OCI-LY7 (cell line): ENCODE data around the gene ZFR2. TPM values are rescaled to one million over a fixed set of nuclear protein-coding genes. Genes with fewer than 3 reads are reported as not detected.

ENCODE experiments used
- BruUV-seq: library from RNA; stranded (reverse); fragments of 400-500 nt; replicated peaks from 2 replicates; lab custom pipeline; 2021; lab: Mats Ljungman, UMichigan
- CTCF ChIA-PET: fragments of 300-600 bp; sonication (Branson Sonifier 250); formaldehyde crosslinking; loops from one replicate; lab custom pipeline; 2022; ENCODE audit warnings: antibody characterized with exemption; ENCODE audit not compliant: unreplicated experiment; lab: Charles Lee
- POLR2A ChIA-PET: fragments of 300-600 bp; sonication (Branson Sonifier 250); formaldehyde crosslinking; loops from one replicate; lab custom pipeline; 2022; ENCODE audit warnings: antibody characterized with exemption; lab: Charles Lee
- DNase-seq: peaks from one replicate; pipeline ENCODE4 v3.0.0-alpha.2; 2015; ENCODE audit warnings: low spot score
- H2AFZ ChIP-seq: fragments of 200-600 bp; sonication (generic), shearing (Covaris generic); 2 replicates; pipeline ENCODE4 v1.6.1; 2014; ENCODE audit warnings: mild to moderate bottlenecking, antibody characterized with exemption, low read length, moderate library complexity
- H3K27ac ChIP-seq: fragments of 200-600 bp; sonication (generic); 2 replicates; pipeline ENCODE4 v1.5.1; 2014; ENCODE audit warnings: mixed run types, low read depth, mild to moderate bottlenecking, moderate library complexity, low read length, inconsistent platforms; ENCODE audit not compliant: poor library complexity, severe bottlenecking
- H3K36me3 ChIP-seq: fragments of 200-600 bp; sonication (generic); 2 replicates; pipeline ENCODE4 v1.6.1; 2014; ENCODE audit warnings: mild to moderate bottlenecking, antibody characterized with exemption, low read length, moderate library complexity, mixed read lengths; ENCODE audit not compliant: insufficient read depth
- H3K4me1 ChIP-seq: fragments of 200-600 bp; sonication (generic); 2 replicates; pipeline ENCODE4 v1.5.1; 2014; ENCODE audit warnings: mild to moderate bottlenecking, low read length; ENCODE audit not compliant: insufficient read depth, poor library complexity, severe bottlenecking
- H3K4me2 ChIP-seq: fragments of 200-600 bp; sonication (generic); 2 replicates; pipeline ENCODE4 v1.6.1; 2014; ENCODE audit warnings: mild to moderate bottlenecking, low read length
- H3K4me3 ChIP-seq: fragments of 200-600 bp; sonication (generic); 2 replicates; pipeline ENCODE4 v1.5.1; 2014; ENCODE audit warnings: mild to moderate bottlenecking, low read depth, low read length; ENCODE audit not compliant: poor library complexity, severe bottlenecking
- H3K79me2 ChIP-seq: fragments of 200-600 bp; sonication (generic); 2 replicates; pipeline ENCODE4 v1.6.1; 2016; ENCODE audit warnings: low read depth, mild to moderate bottlenecking, low read length, moderate library complexity, mixed read lengths; ENCODE audit not compliant: insufficient read depth
- H3K9me2 ChIP-seq: fragments of 200-600 bp; sonication (generic); 2 replicates; pipeline ENCODE4 v1.6.1; 2016; ENCODE audit warnings: mild to moderate bottlenecking, low read length, mixed read lengths; ENCODE audit not compliant: insufficient read depth
- H3K9me3 ChIP-seq: fragments of 200-600 bp; sonication (generic); 2 replicates; pipeline ENCODE4 v1.6.1; 2014; ENCODE audit warnings: mild to moderate bottlenecking, mixed run types, low read length, mixed read lengths
- H4K20me1 ChIP-seq: fragments of 200-600 bp; sonication (generic); 2 replicates; pipeline ENCODE4 v1.6.1; 2014; ENCODE audit warnings: mild to moderate bottlenecking, antibody characterized with exemption, low read length, moderate library complexity, mixed read lengths; ENCODE audit not compliant: insufficient read depth
- EZH2phosphoT487 ChIP-seq: fragments of 200-600 bp; sonication (generic); IDR thresholded peaks from 2 replicates; pipeline ENCODE4 v1.6.1; 2018; ENCODE audit warnings: low read depth, borderline replicate concordance, mild to moderate bottlenecking, mixed run types, antibody characterized with exemption, low read length, moderate library complexity, mixed read lengths
- intact Hi-C: fragments of 100-400 bp; cut with micrococcal nuclease; formaldehyde crosslinking; loops from one replicate; pipeline ENCODE4 v1.10.0; 2022; ENCODE audit not compliant: unreplicated experiment
- total RNA-seq, 2 experiments: library from RNA; depleted of rRNA in 1 of 2; stranded (reverse); fragments of >200 nt in 1 of 2; shearing (Covaris generic) in 1 of 2; gene quantifications; 2 replicates each; pipeline ENCODE4 v1.2.3, GENCODE V29; 2014 to 2022
- TF ChIP-seq, protein P1 (sequence below): fragments of 200-600 bp; sonication (generic); conservative IDR thresholded peaks from 2 replicates; pipeline ENCODE4 v1.5.1; 2014; ENCODE audit warnings: mild to moderate bottlenecking, antibody characterized with exemption, low read length, moderate library complexity, mixed read lengths

Gene ZFR2
- total RNA-seq, 2 experiments from 2014 or later, result not detected

DNA sequence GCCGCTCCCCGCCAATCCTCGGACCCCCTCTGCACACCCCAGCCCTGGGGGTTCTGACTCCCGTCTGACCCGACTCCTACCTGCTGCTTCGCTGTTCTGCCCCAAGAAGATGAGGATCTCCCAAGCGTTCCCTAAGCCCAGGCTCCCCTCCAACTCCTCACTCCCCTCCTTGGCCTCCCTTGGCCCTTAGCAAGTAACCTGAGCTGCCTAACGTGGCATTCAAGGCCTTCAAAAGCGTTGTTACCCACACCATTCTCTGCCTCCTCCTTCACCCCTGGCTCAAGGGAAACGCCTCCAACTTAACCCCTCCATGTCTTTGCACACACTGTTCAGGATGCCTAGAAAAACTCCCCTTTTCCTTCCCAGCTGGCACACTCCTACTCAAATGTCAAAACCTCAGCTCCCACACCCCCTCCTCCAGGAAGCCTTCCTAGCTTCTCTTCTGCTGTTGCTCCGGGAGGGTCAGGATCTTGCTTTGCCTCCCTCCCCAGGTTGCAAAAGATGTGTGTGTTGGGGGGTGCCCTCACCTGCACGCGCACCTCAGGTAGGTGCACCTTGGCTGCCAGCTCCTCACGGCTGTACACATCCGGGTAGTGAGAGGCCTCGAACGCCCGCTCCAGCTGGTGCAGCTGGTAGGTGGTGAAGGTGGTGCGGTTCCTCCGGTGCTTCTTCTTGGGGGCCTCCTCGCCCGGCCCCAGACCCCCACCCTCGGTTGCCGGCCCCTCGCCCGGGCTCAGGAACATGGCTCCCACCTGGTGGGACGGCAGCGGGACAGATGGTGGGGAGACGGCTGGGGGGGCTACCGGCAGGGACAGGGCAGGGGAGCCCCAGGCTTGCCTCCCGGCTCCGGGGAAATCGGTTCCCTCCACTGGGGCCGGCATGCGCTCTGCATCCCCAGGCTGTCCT lies 97.6 kb downstream of the ZFR2 start:
- Histone ChIP-seq H2AFZ (no peak overlapping the region), H3K9me3 (no peaks in the 10 kb centered on the region), H3K4me2 (no peak overlapping the region), H3K36me3 (peaks cover 15% of the 10 kb centered on the region), H3K79me2 (no peaks in the 10 kb centered on the region), H3K4me3 (no peak overlapping the region), H4K20me1 (no peaks in the 10 kb centered on the region), H3K4me1 (no peaks in the 10 kb centered on the region), H3K27ac (no peak overlapping the region), H3K9me2 (no peaks in the 10 kb centered on the region)
- CTCF ChIA-PET, result no interaction called here
- BruUV-seq, result no TSS peak
- TF ChIP-seq, protein P1, sequence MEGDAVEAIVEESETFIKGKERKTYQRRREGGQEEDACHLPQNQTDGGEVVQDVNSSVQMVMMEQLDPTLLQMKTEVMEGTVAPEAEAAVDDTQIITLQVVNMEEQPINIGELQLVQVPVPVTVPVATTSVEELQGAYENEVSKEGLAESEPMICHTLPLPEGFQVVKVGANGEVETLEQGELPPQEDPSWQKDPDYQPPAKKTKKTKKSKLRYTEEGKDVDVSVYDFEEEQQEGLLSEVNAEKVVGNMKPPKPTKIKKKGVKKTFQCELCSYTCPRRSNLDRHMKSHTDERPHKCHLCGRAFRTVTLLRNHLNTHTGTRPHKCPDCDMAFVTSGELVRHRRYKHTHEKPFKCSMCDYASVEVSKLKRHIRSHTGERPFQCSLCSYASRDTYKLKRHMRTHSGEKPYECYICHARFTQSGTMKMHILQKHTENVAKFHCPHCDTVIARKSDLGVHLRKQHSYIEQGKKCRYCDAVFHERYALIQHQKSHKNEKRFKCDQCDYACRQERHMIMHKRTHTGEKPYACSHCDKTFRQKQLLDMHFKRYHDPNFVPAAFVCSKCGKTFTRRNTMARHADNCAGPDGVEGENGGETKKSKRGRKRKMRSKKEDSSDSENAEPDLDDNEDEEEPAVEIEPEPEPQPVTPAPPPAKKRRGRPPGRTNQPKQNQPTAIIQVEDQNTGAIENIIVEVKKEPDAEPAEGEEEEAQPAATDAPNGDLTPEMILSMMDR, result no peak
- no peak for TF ChIP-seq EZH2phosphoT487
- intact Hi-C loops, result no loop called here
- POLR2A ChIA-PET, result no interaction called here
- DNase-seq, result no peak

DNA sequence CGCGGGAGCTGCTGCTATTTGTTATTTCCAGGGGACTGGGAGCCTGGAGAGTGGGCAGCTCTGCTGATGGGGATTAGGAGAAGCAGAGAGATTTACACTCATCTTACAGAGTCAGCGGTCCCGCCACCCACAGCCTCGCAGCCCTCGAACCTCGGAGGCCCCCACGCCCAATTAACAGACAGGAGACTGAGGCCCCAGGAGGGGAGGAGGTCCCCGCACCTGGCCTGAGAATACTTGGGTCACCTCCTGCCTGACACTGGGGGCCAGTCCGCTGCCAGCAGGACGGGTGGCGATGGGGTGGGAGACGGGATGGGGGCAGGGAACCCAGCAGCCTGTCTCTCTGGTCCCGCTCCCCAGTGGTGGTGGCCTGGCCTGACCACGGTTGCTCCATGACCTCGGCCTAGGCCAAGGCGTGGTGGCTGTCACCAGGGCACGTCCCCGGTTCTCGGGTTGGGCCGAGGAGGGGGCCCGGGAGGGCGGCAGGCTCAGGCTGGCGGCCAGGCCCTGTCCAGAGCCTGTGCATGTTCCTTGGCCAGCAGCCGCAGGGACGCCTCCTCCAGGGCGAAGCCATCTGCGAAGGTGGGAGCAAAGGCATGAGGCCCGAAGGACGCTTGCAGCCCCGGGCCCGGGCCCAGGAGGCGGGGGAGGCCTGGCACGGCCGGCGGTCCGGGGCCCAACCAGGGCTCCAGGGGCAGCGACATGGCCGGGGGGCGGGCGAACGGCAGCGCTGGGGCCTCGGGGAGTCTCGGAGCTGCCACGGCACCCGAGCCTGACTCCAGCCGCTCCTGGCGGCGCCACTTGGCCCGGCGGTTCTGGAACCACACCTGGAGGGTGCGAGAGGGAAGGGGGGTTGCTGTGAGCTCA lies 98.5 kb downstream of the ZFR2 start:
- Histone ChIP-seq H3K79me2 (no peaks in the 10 kb centered on the region), H3K4me1 (no peaks in the 10 kb centered on the region), H3K4me3 (no peak overlapping the region), H3K9me3 (no peaks in the 10 kb centered on the region), H3K4me2 (no peak overlapping the region), H2AFZ (no peak overlapping the region), H3K9me2 (no peaks in the 10 kb centered on the region), H3K27ac (no peak overlapping the region), H3K36me3 (peaks cover 17% of the 10 kb centered on the region), H4K20me1 (no peaks in the 10 kb centered on the region)
- BruUV-seq, result no TSS peak
- ChIA-PET CTCF (no interaction called here), POLR2A (no interaction called here)
- TF ChIP-seq, protein P1, result no peak
- TF ChIP-seq EZH2phosphoT487, result no peak
- DNase-seq, result no peak
- intact Hi-C loops, result no loop called here
